Kasumi-1 (cell line): ENCODE results near the gene ATP5F1D.

Source experiments
- DNase-seq, 2 experiments: peaks; one replicate each; lab custom pipeline; 2025; lab: John Stamatoyannopoulos, UW

ATP5F1D gene

DNA sequence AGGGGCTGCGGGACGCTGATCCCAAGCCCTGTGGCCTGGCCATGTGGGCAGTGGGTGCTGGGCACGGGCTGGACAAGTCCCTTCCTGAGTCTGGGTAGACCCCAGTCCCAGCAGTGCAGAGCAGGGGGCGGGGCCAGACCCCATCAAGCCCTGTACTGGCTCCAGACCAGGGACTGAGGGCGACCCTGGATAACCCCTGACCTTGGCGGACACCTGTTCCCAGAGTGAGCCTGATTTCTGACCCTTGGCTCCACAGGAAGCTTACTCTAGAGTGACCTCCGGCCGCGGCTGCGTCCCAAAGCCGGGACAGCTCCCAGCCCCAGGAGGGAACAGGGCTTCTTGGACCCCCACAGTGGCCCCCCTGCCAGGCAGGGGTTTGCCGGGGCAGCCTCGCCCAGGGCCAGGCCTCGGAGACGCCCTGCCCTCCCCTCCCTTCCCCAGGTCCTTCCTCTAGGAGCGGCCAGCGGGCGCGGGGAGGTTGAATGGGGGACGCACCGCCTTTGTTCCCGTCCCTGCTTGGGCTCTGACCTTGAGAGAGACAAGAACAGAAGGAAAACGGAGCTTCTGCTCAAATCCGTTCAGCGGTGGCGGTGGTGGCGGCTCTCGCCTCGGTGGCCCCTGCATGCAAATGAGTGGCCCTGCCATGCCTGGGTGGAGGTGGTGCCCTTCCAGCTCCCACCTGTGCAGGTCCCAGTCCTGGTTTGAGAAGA, 41.8 kb downstream of the ATP5F1D start:
- no peak for DNase-seq

DNA sequence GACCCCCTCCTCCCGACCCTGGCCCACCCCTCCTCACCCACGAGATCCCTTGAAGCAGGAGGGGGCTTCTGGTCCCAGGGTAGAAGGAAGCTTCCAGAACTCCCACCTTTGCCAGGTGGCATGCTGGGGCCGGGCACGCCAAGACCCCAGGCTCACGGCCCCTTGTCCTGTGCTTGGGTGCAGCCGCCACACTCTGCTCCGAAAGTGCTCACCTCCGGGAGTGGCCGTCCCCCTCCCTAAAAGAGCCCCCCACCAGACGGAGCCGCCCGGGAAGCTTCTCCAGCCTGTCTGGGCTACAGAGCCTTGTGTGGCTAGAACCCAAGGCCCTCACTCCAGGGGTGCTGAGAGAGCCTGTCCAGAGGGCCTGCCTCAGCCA, 42.4 kb downstream of the ATP5F1D start:
- no peak for DNase-seq

DNA sequence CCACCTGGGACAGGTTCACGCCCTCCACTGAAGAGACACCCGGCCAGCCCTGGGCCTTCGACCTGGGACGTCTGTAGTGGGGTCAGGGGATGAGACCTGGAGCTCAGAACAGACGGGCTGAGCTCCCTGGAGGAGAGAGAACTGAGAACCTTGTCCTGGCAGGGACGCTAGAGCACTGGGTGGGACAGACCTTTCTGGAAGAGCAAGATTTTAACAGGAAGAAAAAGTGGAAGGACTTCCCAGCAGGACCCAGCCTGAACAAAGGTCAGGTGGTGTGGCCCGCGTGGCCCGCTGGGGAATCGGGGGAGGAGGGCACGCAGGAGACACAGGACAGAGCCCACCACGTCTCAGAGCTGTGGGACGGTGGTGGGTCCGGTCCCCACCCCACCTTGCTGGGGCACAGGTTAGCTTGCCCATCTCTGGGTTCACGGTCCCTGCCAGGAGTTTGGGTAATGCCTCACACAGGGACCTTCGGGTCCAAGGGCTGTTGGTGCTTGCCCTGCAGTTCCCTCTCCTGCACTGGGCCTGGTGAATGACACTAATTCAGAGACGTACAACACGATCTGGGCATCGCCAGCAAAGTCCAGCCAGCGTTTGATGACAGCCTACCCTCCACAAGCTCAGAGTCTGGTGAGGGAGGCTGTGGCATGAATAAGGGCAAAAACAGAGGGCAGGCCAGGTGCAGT, 42.9 kb downstream of the ATP5F1D start:
- no peak for DNase-seq

DNA sequence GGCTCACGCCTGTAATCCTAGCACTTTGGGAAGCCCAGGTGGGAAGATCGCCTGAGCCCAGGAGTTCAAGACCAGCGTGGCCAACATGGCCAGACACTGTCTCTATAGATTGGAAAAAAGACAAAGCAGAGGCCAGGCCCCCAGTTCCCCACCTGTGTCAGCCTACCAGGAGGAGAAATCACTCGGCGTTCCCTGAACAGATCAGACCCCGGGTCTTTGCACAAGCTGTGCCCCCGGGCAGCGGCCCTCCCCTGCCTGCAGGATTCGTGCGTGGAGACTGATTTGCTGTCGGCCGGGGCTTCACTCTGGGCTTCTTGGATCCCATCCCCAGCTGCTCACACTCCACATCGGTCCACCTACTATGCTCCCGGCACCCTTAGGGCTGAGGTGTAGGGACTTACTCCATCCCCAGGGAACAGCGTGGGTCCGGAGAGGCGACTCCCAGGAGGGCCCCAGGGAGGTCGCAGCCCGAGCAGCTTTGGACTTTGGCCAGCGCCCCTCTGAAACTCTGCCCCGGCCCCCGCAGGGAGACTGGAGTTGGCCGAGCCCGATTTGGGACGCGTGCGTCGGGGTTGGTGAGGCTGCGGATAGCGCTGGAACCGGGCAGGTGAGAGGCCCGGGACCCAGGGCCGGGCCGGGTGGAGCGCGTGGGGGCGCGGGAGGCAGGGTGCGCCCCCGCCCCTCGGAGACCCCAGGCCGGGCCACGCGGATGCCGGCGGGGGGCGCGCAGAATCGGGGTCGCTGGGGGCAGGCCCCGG, 43.6 kb downstream of the ATP5F1D start:
- DNase-seq = no peak

DNA sequence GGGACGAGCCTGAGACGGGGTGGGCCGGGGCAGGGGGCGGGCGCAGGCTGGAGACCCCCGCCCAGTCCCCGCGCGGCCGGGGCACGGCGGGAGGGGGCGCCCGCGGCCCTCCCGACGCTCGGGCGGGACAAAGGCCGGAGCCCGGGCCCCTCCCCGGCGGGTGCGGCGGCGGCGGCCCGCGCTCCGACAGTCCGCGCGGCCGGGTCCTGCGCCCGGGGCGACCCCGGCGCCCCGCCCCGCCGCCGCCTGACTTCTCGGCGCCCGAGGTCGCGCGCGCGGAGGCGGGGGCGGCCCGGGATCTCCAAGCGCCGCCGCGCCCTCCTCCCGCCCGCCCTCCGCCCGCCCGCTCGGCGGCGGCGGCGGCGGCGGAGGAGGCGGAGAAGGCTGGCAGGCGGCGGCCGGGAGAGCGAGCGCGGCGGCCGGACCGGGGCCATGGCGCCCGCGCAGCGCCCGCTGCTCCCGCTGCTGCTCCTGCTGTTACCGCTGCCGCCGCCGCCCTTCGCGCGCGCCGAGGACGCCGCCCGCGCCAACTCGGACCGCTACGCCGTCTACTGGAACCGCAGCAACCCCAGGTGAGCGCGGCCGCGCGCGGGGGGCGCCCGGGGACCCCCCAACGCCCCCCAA, 44.3 kb downstream of the ATP5F1D start, which contains the start of gene EFNA2:
Gene EFNA2 (plus strand): TSS at position 137 of the 624 bp plus-strand sequence. CDS start 296 bp downstream, at position 433.
- no peak for DNase-seq

DNA sequence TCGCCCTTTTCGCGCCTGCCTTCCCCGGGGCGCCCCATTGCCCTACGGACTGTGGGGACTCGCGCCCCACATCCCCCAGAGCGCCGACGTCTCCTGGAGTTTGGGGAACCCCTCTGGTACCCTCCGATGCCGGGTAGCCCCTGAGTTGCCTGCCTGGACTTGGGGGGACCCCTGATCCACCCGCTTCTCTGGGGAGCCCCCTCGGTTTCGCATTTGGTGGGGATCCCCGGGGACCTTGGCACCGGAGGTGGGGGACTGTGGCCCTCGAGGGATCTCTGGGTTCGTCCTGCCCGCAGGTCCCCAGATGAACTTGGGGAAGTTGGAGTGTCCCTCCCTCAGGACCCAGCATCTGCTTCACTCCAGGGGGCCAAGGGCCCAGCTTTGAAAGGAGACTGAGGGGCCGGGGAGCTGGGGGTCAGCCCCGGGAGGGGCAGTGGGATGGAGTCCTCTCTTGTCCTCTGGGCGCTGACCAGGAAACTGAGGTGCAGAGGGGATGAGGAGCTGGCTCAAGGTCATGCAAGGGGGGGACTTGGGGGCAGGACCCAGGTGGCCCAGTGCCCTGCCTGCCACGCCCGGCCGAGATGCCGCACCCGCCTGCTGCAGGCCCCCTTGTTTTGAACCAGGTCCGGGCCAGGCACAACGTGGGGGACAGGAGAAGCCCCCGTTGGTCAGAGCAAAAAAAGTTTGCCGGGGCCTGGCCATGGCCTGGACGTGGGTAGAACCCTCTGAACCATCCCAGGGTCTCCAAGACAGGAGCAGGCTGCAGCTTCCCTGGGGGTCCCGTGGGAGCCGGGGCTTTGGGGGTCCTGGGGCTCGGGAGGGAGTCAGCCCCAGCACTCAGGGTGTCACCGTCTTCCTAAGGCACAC, 45.2 kb downstream of the ATP5F1D start:
- no peak for DNase-seq

DNA sequence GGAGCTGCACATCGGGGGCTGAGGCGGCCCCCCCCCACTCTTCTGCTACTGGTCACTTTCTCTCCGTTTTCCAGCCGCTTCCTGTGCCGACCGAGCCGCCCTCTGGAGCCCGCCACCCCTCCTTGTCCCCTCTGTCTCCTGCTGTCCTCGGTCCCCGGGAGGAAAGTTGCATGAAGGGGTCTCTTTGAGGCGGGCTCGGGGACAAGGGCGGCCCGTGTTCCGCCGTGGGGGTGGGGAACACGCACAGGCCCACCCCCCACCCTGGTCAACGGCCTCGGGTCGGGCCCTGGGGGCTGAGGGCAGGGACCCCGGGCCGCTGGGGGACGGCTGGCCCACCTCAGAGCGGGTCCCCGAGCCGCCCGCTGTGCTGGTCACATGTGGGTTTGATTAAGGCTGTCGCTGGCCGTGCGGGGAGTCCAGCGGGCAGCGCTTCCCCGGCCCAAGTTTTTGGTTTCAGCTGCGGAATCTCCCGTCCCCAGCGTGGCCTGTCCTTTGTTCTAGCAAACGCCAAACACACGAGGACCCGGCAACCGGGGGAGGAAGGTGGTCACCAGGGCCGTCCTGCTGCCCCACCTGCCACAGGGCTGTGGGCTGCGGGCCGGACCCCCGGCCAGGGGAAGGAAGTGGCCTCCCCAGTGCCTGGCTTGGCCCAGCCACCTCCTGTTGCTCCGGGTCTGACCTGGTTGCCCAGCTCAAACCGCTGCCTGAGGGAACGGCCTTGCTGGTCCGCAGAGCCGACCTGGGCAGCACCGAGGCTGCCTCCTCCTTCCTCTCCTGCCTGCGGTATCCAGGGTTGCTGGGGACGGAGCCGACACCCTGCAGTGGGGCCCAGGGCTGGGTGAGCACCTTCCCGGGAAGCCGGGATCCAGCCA, 46.0 kb downstream of the ATP5F1D start:
- no peak for DNase-seq

DNA sequence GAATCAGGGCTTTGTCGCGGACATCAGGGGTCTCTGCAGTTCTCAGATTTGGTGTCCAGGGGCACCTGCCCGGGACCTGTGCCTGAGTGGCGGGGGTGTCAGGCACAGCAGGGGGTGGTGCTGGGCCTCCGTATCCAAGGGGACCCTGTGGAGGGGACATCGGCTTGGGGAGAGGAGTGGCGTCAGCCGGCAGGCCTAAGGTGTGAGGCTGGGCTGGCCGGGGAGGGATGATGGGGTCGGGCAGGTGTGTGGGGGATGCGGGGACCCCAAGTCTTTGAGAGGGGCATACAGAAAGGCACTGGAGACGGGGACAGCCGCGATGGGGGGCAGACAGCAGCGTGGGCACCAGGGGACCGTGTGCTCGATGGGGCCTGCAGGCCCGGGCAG, 46.7 kb downstream of the ATP5F1D start:
- DNase-seq = no peak

DNA sequence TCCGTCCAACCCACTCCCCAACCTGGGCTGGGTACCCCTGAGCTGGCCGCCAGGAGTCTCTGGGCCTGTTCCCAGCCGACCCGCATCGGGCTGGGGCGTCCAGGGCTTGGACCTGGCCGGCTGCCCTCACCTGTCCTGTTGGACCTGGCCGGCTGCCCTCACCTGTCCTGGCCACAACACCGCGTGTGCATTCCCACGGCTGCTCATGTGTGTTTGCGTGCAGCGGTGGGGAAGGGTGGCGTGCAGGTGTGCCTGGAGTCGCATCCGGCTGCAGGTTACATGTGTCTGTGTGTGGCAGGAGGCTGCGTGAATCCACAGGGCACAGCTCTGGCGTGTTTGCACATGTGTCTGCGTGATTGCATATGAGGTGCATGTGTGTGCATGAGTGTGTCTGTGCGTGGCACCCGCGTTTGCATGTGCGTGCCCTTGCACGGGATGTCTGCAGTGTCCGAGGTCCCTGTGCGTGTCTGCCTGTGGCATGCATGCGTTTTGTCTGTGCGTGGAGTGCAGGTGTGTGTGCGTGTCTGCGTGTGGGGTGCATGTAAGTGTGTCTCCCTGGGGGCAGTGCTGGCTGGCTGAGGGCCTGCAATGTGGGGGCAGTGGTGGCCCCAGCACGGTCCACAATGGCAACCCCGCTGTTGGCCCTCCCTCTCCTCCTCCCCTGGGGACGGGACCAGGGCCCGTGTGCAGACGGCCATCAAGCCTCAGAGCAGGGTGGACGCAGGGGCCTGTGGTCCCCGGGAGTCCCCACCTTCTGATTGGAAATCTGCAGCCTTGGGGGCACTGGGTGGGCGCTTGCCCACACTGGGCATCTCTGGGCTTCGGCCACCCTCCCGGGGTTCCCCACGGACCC, 47.5 kb downstream of the ATP5F1D start:
- DNase-seq = no peak

DNA sequence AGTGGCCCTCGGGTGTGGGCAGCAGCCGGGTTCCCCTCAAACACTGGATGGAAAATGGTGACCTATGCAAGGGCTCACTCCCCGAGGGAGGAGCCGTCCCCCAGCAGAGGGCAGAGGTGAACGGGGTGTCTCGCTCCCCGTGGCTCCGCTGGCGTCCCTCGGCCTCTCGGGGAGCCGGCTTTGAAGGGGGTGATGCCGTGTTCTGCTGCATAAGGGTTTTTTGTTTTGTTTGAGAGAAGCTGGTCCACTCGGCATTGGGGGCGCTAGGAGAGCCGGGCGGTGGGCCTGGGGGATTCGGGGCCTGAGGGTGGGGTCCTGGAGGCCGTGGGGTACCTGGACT, 48.1 kb downstream of the ATP5F1D start:
- DNase-seq = no peak

DNA sequence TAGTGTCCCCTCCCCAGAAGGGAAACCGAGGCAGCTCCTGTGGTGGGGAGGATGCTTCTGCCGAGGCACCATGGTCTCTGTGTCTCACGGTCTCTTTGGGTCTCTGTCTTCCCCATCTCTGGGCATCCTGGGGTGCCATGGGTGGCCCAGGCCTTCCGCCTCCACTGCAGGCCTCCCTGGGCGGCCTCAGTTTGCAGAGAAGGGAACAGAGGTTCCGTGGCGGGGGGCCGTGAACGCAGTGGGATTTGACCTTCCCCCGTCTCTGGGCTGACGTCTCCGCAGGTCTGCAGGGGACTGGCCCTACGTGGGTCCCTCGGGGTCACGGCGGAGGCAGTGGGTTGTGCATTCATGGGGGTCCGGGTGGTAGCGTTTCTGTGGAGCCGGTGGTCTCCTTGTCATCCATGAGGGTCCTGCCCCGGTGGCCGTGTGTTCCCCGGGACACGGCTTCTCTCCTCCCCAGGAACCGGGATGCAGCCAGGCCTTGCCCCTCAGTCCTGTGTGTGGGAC, 48.7 kb downstream of the ATP5F1D start:
- no peak for DNase-seq

DNA sequence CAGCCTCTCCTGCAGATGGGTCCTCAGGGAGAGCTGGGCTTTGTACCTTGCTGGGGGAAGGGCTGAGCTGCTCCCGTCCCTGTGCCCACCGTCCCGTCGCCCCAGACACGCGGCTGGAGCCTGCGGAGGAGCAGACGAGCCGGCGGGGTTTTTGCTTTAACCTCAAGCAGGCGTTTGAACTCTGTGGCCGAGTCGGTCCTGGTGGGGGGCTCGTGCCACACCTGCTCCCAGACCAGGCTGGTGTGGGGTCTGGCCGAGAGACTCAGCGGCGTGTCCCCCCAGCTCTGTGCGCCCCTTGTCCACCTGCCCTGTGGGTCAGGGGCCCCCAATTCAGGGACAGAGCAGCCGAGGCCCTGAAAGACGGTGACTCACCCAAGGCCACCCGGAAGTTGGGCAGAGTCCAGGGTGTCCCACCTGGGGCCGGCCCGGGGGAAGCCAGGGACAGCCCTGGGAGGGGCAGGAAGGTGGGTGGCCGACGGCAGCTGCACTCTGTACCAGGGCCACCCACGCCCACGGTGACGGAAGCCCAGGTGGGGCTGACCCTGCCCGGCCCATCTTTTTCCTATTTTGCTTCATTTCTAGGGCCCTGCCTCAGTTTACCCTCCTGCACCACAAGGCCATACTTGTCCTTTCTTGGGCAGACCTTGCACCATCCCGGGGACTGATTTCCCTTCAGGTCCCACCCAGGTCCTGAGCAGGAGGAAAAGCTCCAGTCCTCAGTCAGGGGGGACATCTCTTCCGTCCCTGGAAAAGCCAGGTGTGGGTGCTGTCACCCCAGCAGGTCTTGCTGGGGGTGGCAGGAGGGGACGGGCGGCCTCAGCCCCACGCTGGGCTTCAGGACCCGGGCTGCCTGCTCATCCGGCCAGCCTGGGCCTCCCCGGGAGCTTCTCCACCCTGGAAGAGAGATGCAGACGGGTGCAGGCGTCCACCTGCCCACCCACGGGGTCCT, 49.4 kb downstream of the ATP5F1D start:
- DNase-seq = no peak

DNA sequence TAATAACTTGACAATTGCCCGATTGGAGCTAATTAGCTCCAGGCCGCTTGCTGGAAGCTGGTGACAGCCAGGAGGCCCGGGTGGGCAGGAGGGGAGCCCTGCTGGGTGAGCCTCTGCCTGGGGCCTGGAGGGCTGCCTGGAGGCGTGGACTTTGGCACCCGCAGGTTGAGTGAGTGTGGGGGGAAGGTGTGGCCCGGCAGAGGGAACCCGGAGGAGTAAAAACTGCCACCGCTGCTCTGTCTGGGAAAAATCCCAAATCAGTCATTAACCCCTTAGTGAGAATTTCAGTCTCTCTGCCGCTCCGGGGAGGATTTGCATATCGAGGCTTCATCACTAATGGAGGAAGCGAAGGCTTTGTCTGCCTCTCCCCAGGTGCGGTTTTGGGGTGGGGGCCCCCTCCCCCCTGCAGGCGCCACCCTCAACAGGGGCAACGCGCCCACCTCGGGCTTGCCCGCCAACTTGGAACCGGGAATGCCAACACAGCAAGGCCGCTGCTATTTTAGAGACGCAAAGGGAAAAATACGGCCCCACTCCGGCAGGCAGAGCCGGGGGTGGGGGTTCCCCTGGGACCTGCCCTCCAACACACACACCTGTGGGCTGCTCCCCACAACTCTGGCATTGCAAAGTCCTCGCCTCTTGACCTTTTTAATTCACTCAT, 50.3 kb downstream of the ATP5F1D start:
- no peak for DNase-seq

DNA sequence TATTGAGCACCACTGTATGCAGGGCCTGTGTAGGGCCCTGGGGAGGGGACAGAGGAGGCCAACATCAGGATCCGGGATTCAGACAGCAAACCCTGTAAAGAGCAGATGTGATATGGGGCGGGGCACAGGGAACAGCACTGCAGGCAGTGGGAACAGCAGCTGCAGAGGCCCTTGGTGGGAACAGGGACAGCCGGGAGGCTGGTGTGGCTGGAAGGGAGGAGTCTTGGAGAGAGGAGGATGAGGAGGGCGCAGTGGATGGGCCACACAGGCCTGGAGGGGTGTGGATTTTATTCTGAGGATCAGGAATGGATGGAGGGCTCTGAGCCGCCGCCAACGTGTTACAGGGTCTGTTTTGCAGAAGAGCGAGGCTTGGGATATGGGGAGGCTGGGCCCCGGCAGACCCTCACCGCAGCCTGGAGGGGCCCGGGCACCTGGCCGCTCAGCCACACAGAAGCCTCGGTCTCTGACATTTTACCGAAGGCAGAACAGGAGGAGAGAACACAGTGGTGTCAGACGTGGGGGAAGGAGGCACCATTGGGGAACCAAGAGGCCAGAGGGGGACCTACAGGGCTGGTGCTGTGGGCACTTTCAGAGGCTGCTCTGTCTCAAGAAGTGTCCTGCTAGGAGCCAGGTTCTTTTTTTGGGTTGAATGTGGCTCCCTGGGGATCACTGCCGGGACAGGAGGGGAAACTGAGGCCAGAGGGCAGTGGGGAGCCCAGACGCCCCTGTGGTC, 51.0 kb downstream of the ATP5F1D start:
- no peak for DNase-seq

DNA sequence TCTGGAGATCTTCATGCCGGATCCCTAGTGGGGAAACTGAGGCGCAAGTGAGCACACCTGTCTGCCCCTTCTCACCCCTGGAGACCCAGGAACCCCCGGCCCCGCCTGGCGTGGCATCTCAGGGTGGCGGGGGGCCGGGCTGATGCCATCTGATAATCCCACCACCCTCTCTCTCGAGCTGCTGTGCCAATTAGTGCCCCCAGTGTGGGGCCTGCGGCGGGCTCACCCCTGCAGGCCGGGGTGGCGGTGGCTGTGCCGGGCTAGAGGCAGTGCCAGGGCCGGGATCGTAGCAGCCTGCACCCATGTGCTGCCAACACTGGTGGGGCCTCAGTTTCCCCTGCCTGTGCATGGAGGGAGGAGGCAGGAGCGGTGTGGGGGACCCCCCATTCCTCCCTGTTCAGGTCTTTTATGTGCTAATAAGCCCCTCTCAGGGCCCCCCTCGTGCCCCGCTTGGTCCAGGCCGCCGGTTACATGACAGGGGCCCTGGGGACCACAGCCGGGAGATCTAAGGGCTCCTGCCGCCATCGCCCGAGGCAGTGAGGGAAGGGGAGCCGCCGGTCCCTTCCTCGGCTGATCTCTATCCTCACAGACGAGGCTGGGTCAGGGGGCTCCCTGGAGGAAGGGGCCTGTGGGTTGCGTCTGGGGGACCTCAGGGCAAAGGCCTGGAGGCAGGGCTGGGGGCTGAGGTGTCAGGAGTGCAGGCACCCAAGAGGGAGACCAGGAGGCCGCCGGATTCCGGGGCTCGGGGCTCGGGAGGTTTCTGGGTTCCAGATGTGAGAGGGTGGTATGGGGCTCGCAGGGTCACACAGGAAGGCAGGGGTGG, 52.4 kb downstream of the ATP5F1D start:
- no peak for DNase-seq
